Osteoblast (primary cell): Measurements from ENCODE around the gene IL15RA. TPM values are rescaled to one million over a fixed set of nuclear protein-coding genes. Genes with fewer than 3 reads are reported as not detected.

ENCODE experiments used
- DNase-seq: peaks from one replicate; pipeline ENCODE4 v3.0.0; 2011; ENCODE audit warnings: low spot score, mixed read lengths; ENCODE audit not compliant: insufficient read length; ENCODE audit errors: missing footprints
- H2AFZ ChIP-seq: 2 replicates; pipeline ENCODE4 v1.6.0; 2011; ENCODE audit warnings: mild to moderate bottlenecking, low read length
- H3K27ac ChIP-seq: 2 replicates; pipeline ENCODE4 v1.5.1; 2011; ENCODE audit warnings: mild to moderate bottlenecking, low read depth, low read length, moderate library complexity
- H3K27me3 ChIP-seq: 2 replicates; pipeline ENCODE4 v1.6.0; 2012; ENCODE audit warnings: mild to moderate bottlenecking, control low read depth, inconsistent platforms, low read length, moderate library complexity; ENCODE audit not compliant: insufficient read depth
- H3K36me3 ChIP-seq: 2 replicates; pipeline ENCODE4 v1.5.1; 2011; ENCODE audit warnings: mild to moderate bottlenecking, low read length, control low read depth, moderate library complexity; ENCODE audit not compliant: insufficient read depth
- H3K4me1 ChIP-seq: 2 replicates; pipeline ENCODE4 v1.5.1; 2011; ENCODE audit warnings: mild to moderate bottlenecking, low read length, control low read depth, moderate library complexity; ENCODE audit not compliant: insufficient read depth
- H3K4me2 ChIP-seq: 2 replicates; pipeline ENCODE4 v1.6.0; 2011; ENCODE audit warnings: mild to moderate bottlenecking, low read length; ENCODE audit not compliant: insufficient read depth
- H3K4me3 ChIP-seq: fragments of 200-600 bp; sonication (generic); 3 replicates; pipeline ENCODE4 v1.5.1; 2012; ENCODE audit warnings: mild to moderate bottlenecking, low read length, inconsistent platforms; ENCODE audit not compliant: insufficient read depth
- H3K79me2 ChIP-seq: 2 replicates; pipeline ENCODE4 v1.6.0; 2012; ENCODE audit warnings: mild to moderate bottlenecking, low read length, control low read depth, inconsistent platforms; ENCODE audit not compliant: insufficient read depth
- H3K9me3 ChIP-seq: 2 replicates; pipeline ENCODE4 v1.5.1; 2011; ENCODE audit warnings: low read depth, low read length, control low read depth
- H4K20me1 ChIP-seq: 2 replicates; pipeline ENCODE4 v1.6.0; 2012; ENCODE audit warnings: mild to moderate bottlenecking, low read length, control low read depth; ENCODE audit not compliant: insufficient read depth
- CTCF ChIP-seq: IDR thresholded peaks from 2 replicates; pipeline ENCODE4 v1.5.1; 2011; ENCODE audit warnings: mild to moderate bottlenecking, low read depth, low read length, moderate library complexity; ENCODE audit errors: extremely low read depth
- total RNA-seq: library from RNA; depleted of rRNA; stranded (reverse); fragments of >200 nt; gene quantifications from 2 replicates; pipeline ENCODE4 v1.2.3, GENCODE V29; 2012

Gene IL15RA
- total RNA-seq, 1 donor, result 1.1 TPM

GRCh38 chr10:5970066-5970465 lies 7.3 kb downstream of the IL15RA start:
- TF ChIP-seq CTCF, result no peak
- Histone ChIP-seq H3K79me2 (no peaks in the 10 kb centered on the region), H4K20me1 (no peaks in the 10 kb centered on the region), H3K27ac (no peak overlapping the region), H3K27me3 (no peaks in the 10 kb centered on the region), H2AFZ (no peak overlapping the region), H3K9me3 (no peaks in the 10 kb centered on the region), H3K4me3 (no peak overlapping the region), H3K36me3 (no peaks in the 10 kb centered on the region), H3K4me1 (no peaks in the 10 kb centered on the region), H3K4me2 (no peak overlapping the region)
- no peak for DNase-seq

- Histone ChIP-seq H3K27ac (no peak overlapping the region), H3K79me2 (no peaks in the 10 kb centered on the region), H3K4me1 (no peaks in the 10 kb centered on the region), H3K4me2 (no peak overlapping the region), H3K36me3 (no peaks in the 10 kb centered on the region), H3K4me3 (no peak overlapping the region), H2AFZ (no peak overlapping the region), H3K9me3 (no peaks in the 10 kb centered on the region), H4K20me1 (no peaks in the 10 kb centered on the region), H3K27me3 (no peaks in the 10 kb centered on the region)
- no peak for TF ChIP-seq CTCF
- no peak for DNase-seq
Observed at GRCh38 chr10:5968681-5969453, 8.5 kb downstream of the IL15RA start.

GRCh38 chr10:5968037-5968680 lies 9.2 kb downstream of the IL15RA start:
- Histone ChIP-seq H3K9me3 (no peaks in the 10 kb centered on the region), H3K79me2 (no peaks in the 10 kb centered on the region), H3K27me3 (no peaks in the 10 kb centered on the region), H3K4me1 (no peaks in the 10 kb centered on the region), H4K20me1 (no peaks in the 10 kb centered on the region), H2AFZ (no peak overlapping the region), H3K4me2 (no peak overlapping the region), H3K36me3 (no peaks in the 10 kb centered on the region), H3K27ac (no peak overlapping the region), H3K4me3 (no peak overlapping the region)
- no peak for DNase-seq
- TF ChIP-seq CTCF, result no peak

GRCh38 chr10:5965266-5965665 lies 12.1 kb downstream of the IL15RA start:
- Histone ChIP-seq H3K9me3 (no peaks in the 10 kb centered on the region), H3K4me2 (no peak overlapping the region), H4K20me1 (no peaks in the 10 kb centered on the region), H3K27me3 (no peaks in the 10 kb centered on the region), H2AFZ (no peak overlapping the region), H3K27ac (no peak overlapping the region), H3K79me2 (no peaks in the 10 kb centered on the region), H3K4me3 (no peak overlapping the region), H3K4me1 (no peaks in the 10 kb centered on the region), H3K36me3 (no peaks in the 10 kb centered on the region)
- no peak for TF ChIP-seq CTCF
- no peak for DNase-seq
